Bronchial epithelial cell (primary cell): ENCODE results near the gene SEMA3A. TPM values are rescaled to one million over a fixed set of nuclear protein-coding genes. Genes with fewer than 3 reads are reported as not detected.

Experiments used
- DNase-seq: peaks from one replicate; pipeline ENCODE4 v3.0.0-alpha.2; 2010; ENCODE audit warnings: low read depth
- FAIRE-seq: peaks from 2 replicates; lab custom pipeline; 2011; peaks lifted over from hg19 to GRCh38; lab: Jason Lieb, UNC
- H3K27me3 ChIP-seq: 2 replicates; pipeline ENCODE4 v1.5.1; 2011; ENCODE audit warnings: low read length; ENCODE audit not compliant: control insufficient read depth, insufficient read depth
- H3K36me3 ChIP-seq: 2 replicates; pipeline ENCODE4 v1.5.1; 2011; ENCODE audit warnings: low read length; ENCODE audit not compliant: control insufficient read depth, insufficient read depth
- H3K4me3 ChIP-seq: 2 replicates; pipeline ENCODE4 v1.5.1; 2011; ENCODE audit warnings: mild to moderate bottlenecking, low read depth, low read length, control low read depth
- CTCF ChIP-seq: IDR thresholded peaks from 2 replicates; pipeline ENCODE4 v1.5.1; 2011; ENCODE audit warnings: mild to moderate bottlenecking, moderate library complexity, low read length, control low read depth, inconsistent platforms; ENCODE audit not compliant: insufficient read depth, severe bottlenecking
- total RNA-seq: library from RNA; depleted of rRNA; stranded (reverse); fragments of >200 nt; gene quantifications from 2 replicates; pipeline ENCODE4 v1.2.1, GENCODE V29; 2014

The SEMA3A gene
- total RNA-seq, 1 donor from 2014 or later = 57.7 TPM

GRCh38 chr7:84003191-84003590 lies 191.4 kb downstream of the SEMA3A start:
- H3K4me3 ChIP-seq = no peak overlapping the region
- H3K27me3 ChIP-seq = no peaks in the 10 kb centered on the region
- DNase-seq (no peak), FAIRE-seq (no peak)
- no peak for TF ChIP-seq CTCF
- H3K36me3 ChIP-seq = no peaks in the 10 kb centered on the region

- H3K36me3 ChIP-seq = no peaks in the 10 kb centered on the region
- H3K4me3 ChIP-seq = no peak overlapping the region
- DNase-seq = peak; percentile 69
- no peak for FAIRE-seq
- no peaks in the 10 kb centered on the region for H3K27me3 ChIP-seq
- no peak for TF ChIP-seq CTCF
Measured at GRCh38 chr7:84002348-84002747, 192.2 kb downstream of the SEMA3A start.

- TF ChIP-seq CTCF = no peak
- DNase-seq (peak; percentile 62), FAIRE-seq (no peak)
- Histone ChIP-seq H3K27me3 (no peaks in the 10 kb centered on the region), H3K4me3 (no peak overlapping the region), H3K36me3 (no peaks in the 10 kb centered on the region)
Measured at GRCh38 chr7:83996879-83997278, 197.7 kb downstream of the SEMA3A start.

- H3K36me3 ChIP-seq = no peaks in the 10 kb centered on the region
- TF ChIP-seq CTCF = no peak
- no peak overlapping the region for H3K4me3 ChIP-seq
- no peak for FAIRE-seq
- H3K27me3 ChIP-seq = no peaks in the 10 kb centered on the region
- no peak for DNase-seq
Measured at GRCh38 chr7:83987764-83988163, 206.8 kb downstream of the SEMA3A start.

GRCh38 chr7:83985821-83986220 lies 208.8 kb downstream of the SEMA3A start:
- TF ChIP-seq CTCF = no peak
- no peak overlapping the region for H3K4me3 ChIP-seq
- no peaks in the 10 kb centered on the region for H3K27me3 ChIP-seq
- FAIRE-seq = peak; percentile 7
- no peak for DNase-seq
- no peaks in the 10 kb centered on the region for H3K36me3 ChIP-seq

GRCh38 chr7:83984591-83984990 lies 210.0 kb downstream of the SEMA3A start:
- FAIRE-seq (no peak), DNase-seq (no peak)
- Histone ChIP-seq H3K27me3 (no peaks in the 10 kb centered on the region), H3K4me3 (no peak overlapping the region), H3K36me3 (no peaks in the 10 kb centered on the region)
- no peak for TF ChIP-seq CTCF
